DOHH2 (cell line): ENCODE measurements around the gene CYP46A1.

Source experiments
- CTCF ChIP-seq: fragments of 200-600 bp; sonication (generic); IDR thresholded peaks from one replicate; pipeline ENCODE4 v1.5.1; 2014; ENCODE audit warnings: antibody characterized with exemption, mild to moderate bottlenecking, low read depth, low read length; ENCODE audit not compliant: poor library complexity, severe bottlenecking
- EZH2phosphoT487 ChIP-seq: fragments of 200-600 bp; sonication (generic); IDR thresholded peaks from 2 replicates; pipeline ENCODE4 v1.6.1; 2017; ENCODE audit warnings: borderline replicate concordance, mild to moderate bottlenecking, antibody characterized with exemption, low read length, moderate library complexity, mixed read lengths

GRCh38 chr14:99703381-99703780 is 19.3 kb downstream of the CYP46A1 start:
- TF ChIP-seq CTCF (no peak), EZH2phosphoT487 (no peak)
